DOHH2 (cell line): Measurements from ENCODE around the gene ARHGAP24.

Experiments
- H3F3A ChIP-seq: fragments of 200-600 bp; sonication (generic), shearing (Covaris generic); 2 replicates; pipeline ENCODE4 v1.6.0; 2016; ENCODE audit warnings: antibody characterized with exemption, mild to moderate bottlenecking; ENCODE audit not compliant: control insufficient read depth, insufficient read depth
- H3K27ac ChIP-seq: fragments of 200-600 bp; sonication (generic); 2 replicates; pipeline ENCODE4 v1.5.1; 2014; ENCODE audit warnings: low read depth, mild to moderate bottlenecking, low read length, moderate library complexity
- H3K27me3 ChIP-seq: fragments of 200-600 bp; sonication (generic); 2 replicates; pipeline ENCODE4 v1.6.1; 2014; ENCODE audit warnings: mild to moderate bottlenecking, low read length, mixed read lengths; ENCODE audit not compliant: control insufficient read depth
- H3K36me3 ChIP-seq: fragments of 200-600 bp; sonication (generic); 2 replicates; pipeline ENCODE4 v1.6.1; 2014; ENCODE audit warnings: mild to moderate bottlenecking, low read length, moderate library complexity, mixed read lengths; ENCODE audit not compliant: control insufficient read depth
- H3K4me1 ChIP-seq: fragments of 200-600 bp; sonication (generic); 2 replicates; pipeline ENCODE4 v1.6.1; 2014; ENCODE audit warnings: mild to moderate bottlenecking, low read length, mixed read lengths; ENCODE audit not compliant: control insufficient read depth
- H3K4me2 ChIP-seq: fragments of 200-600 bp; sonication (generic); 2 replicates; pipeline ENCODE4 v1.6.0; 2014; ENCODE audit warnings: mild to moderate bottlenecking, low read length, moderate library complexity
- H3K4me3 ChIP-seq: fragments of 200-600 bp; sonication (generic); 2 replicates; pipeline ENCODE4 v1.5.1; 2014; ENCODE audit warnings: mild to moderate bottlenecking, low read length, mixed read lengths
- H3K79me2 ChIP-seq: fragments of 200-600 bp; sonication (generic); 2 replicates; pipeline ENCODE4 v1.6.1; 2014; ENCODE audit warnings: mild to moderate bottlenecking, low read length, mixed read lengths; ENCODE audit not compliant: control insufficient read depth
- H3K9me2 ChIP-seq: fragments of 200-600 bp; sonication (generic); replicated peaks from 2 replicates; pipeline ENCODE4 v1.6.1; 2014; ENCODE audit warnings: mild to moderate bottlenecking, low read length, mixed read lengths; ENCODE audit not compliant: control insufficient read depth
- H3K9me3 ChIP-seq: fragments of 200-600 bp; sonication (generic); 2 replicates; pipeline ENCODE4 v1.6.1; 2014; ENCODE audit warnings: antibody characterized with exemption, low read length, mixed read lengths; ENCODE audit not compliant: control insufficient read depth, insufficient read depth
- H4K20me1 ChIP-seq: fragments of 200-600 bp; sonication (generic); 2 replicates; pipeline ENCODE4 v1.6.0; 2014; ENCODE audit warnings: low read depth, mild to moderate bottlenecking, antibody characterized with exemption, low read length, moderate library complexity; ENCODE audit not compliant: control insufficient read depth, insufficient read depth
- EZH2phosphoT487 ChIP-seq: fragments of 200-600 bp; sonication (generic); IDR thresholded peaks from 2 replicates; pipeline ENCODE4 v1.6.1; 2017; ENCODE audit warnings: borderline replicate concordance, mild to moderate bottlenecking, antibody characterized with exemption, low read length, moderate library complexity, mixed read lengths
- TF ChIP-seq, protein P1 (sequence below): fragments of 200-600 bp; sonication (generic); IDR thresholded peaks from one replicate; pipeline ENCODE4 v1.5.1; 2014; ENCODE audit warnings: antibody characterized with exemption, mild to moderate bottlenecking, low read depth, low read length; ENCODE audit not compliant: poor library complexity, severe bottlenecking

Gene ARHGAP24

DNA sequence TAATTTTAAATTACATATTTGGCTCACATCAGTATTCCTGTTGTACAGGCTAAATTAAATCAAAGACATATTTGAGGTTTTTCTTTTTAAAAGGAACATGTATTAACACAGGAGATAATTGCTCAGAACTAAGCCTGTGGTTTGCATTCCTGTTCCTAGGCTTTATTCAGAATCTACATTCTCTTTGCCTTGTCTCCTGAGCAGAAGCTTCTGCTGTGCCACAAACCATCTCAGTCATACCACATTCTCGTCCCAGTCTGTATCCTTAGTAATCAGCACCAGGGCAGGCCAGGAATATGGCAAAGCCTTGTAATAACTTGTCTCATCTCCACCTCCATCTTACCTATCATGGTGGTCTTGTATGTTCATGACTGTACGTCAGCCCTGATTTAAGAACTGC is 162.8 kb downstream of the ARHGAP24 start:
- Histone ChIP-seq H3K9me2 (no peaks in the 10 kb centered on the region), H3K4me2 (no peak overlapping the region)
- TF ChIP-seq EZH2phosphoT487: no peak
- TF ChIP-seq, protein P1, sequence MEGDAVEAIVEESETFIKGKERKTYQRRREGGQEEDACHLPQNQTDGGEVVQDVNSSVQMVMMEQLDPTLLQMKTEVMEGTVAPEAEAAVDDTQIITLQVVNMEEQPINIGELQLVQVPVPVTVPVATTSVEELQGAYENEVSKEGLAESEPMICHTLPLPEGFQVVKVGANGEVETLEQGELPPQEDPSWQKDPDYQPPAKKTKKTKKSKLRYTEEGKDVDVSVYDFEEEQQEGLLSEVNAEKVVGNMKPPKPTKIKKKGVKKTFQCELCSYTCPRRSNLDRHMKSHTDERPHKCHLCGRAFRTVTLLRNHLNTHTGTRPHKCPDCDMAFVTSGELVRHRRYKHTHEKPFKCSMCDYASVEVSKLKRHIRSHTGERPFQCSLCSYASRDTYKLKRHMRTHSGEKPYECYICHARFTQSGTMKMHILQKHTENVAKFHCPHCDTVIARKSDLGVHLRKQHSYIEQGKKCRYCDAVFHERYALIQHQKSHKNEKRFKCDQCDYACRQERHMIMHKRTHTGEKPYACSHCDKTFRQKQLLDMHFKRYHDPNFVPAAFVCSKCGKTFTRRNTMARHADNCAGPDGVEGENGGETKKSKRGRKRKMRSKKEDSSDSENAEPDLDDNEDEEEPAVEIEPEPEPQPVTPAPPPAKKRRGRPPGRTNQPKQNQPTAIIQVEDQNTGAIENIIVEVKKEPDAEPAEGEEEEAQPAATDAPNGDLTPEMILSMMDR: no peak

DNA sequence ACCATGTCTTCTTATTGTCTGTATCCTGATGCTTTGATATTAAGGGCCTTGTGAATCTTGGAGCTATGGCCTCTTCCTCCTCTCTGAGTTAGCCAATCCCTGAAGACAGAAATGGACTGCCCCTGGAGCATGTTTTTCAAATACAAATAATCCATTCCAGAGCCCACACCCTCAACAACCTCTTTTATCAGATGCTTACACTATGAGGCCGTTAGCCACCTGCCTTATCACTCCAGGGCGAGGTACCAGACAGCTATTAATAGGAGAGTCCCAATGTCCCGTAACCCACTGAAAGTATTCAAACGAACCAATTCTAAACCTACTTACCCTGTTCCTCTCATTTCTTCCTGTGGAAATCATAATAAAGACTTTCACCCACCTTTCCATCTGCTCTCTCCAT is 165.0 kb downstream of the ARHGAP24 start:
- H3F3A ChIP-seq: no peaks in the 10 kb centered on the region
- no peaks in the 10 kb centered on the region for H3K9me3 ChIP-seq
- H3K27ac ChIP-seq: no peak overlapping the region
- H3K4me2 ChIP-seq: no peak overlapping the region
- H3K27me3 ChIP-seq: no peaks in the 10 kb centered on the region
- no peaks in the 10 kb centered on the region for H3K36me3 ChIP-seq
- peaks cover 4% of the 10 kb centered on the region for H3K4me1 ChIP-seq
- H3K79me2 ChIP-seq: no peaks in the 10 kb centered on the region
- no peaks in the 10 kb centered on the region for H3K9me2 ChIP-seq
- H4K20me1 ChIP-seq: no peaks in the 10 kb centered on the region
- H3K4me3 ChIP-seq: no peak overlapping the region
- TF ChIP-seq, protein P1: no peak
- TF ChIP-seq EZH2phosphoT487: no peak

More for the DNA sequence above, 162.8 kb downstream of the ARHGAP24 start:
- H4K20me1 ChIP-seq: no peaks in the 10 kb centered on the region
- no peaks in the 10 kb centered on the region for H3K36me3 ChIP-seq
- H3K79me2 ChIP-seq: no peaks in the 10 kb centered on the region
- H3K4me3 ChIP-seq: no peak overlapping the region
- H3K27me3 ChIP-seq: no peaks in the 10 kb centered on the region
- H3K9me3 ChIP-seq: no peaks in the 10 kb centered on the region
- H3K4me1 ChIP-seq: peaks cover 4% of the 10 kb centered on the region
- H3F3A ChIP-seq: no peaks in the 10 kb centered on the region
- H3K27ac ChIP-seq: no peak overlapping the region

DNA sequence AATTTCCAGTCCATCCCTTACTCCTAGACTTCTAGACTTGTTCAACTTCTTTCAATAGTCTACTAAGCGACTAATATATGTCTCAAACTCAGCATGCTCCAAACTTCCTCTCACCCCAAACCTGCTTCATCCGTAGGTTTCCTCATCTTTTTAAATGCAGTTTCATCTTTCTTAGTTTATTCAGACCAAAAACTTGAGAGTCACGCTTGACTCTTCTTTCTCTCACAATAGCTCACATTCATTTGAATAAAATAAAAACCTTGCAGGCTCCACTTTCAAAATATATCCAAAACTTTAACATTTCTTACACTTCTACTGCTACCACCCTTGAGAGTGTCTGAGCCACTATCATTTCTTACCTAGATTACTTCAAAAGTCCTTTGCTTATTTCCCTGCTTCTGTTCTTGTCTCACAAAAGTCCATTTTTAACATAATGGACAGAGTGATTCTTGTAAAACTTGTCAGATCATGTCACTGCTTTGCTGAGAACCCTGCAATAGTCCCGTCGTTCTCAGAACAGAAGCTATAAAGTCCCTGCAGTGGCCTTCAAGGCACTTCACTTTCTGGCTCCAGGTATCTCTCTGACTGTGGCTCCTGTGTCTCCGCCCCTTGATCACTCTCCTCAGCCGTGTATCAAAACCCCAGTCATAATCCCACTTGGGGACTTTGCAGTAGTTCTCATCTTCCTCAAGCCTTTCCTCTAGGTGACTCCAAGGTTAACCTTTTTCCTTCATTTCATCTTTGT is 167.6 kb downstream of the ARHGAP24 start:
- peaks cover 4% of the 10 kb centered on the region for H3K4me1 ChIP-seq
- no peaks in the 10 kb centered on the region for H3K27me3 ChIP-seq
- no peaks in the 10 kb centered on the region for H3K9me2 ChIP-seq
- no peaks in the 10 kb centered on the region for H3F3A ChIP-seq
- no peaks in the 10 kb centered on the region for H3K36me3 ChIP-seq
- H3K4me3 ChIP-seq: no peak overlapping the region
- TF ChIP-seq, protein P1: no peak
- TF ChIP-seq EZH2phosphoT487: no peak
- no peak overlapping the region for H3K4me2 ChIP-seq
- H3K9me3 ChIP-seq: no peaks in the 10 kb centered on the region
- H3K79me2 ChIP-seq: no peaks in the 10 kb centered on the region
- no peak overlapping the region for H3K27ac ChIP-seq
- no peaks in the 10 kb centered on the region for H4K20me1 ChIP-seq
